HG03571 (cell line): ENCODE measurements around the gene PALB2.

Experiments
- ATAC-seq: cut with Tn5 transposase; IDR thresholded peaks from one replicate; pipeline ENCODE4 v1.9.1; 2021; ENCODE audit not compliant: unreplicated experiment

The PALB2 gene

GRCh38 chr16:23640931-23641765 lies at the start of gene PALB2, which contains the start of gene DCTN5:
Gene PALB2 (minus strand): TSS chr16:23641310. CDS start chr16:23641157, 153 bp downstream.
Gene DCTN5 (plus strand): TSS chr16:23641466. CDS start chr16:23641543, 77 bp downstream.
- peak; percentile 95 for ATAC-seq

GRCh38 chr16:23689442-23690187 lies 48.5 kb upstream of the PALB2 start:
- ATAC-seq, result no peak

GRCh38 chr16:23687034-23687808 lies 46.1 kb upstream of the PALB2 start:
- ATAC-seq, result no peak

GRCh38 chr16:23683487-23683886 lies 42.4 kb upstream of the PALB2 start:
- no peak for ATAC-seq

GRCh38 chr16:23682181-23682580 lies 41.1 kb upstream of the PALB2 start:
- ATAC-seq, result no peak

- no peak for ATAC-seq
Measured at GRCh38 chr16:23679986-23680336, 38.9 kb upstream of the PALB2 start.

GRCh38 chr16:23679274-23679985 lies 38.3 kb upstream of the PALB2 start:
- no peak for ATAC-seq

- peak; percentile 83 for ATAC-seq
Measured at GRCh38 chr16:23678430-23679273, 37.5 kb upstream of the PALB2 start, which contains the start of gene PLK1. Gene PLK1 (plus strand): TSS chr16:23678889. CDS start chr16:23678933, 44 bp downstream.

- no peak for ATAC-seq
Measured at GRCh38 chr16:23676924-23677480, 35.9 kb upstream of the PALB2 start.

- ATAC-seq, result no peak
Measured at GRCh38 chr16:23673971-23674614, 33.0 kb upstream of the PALB2 start.

GRCh38 chr16:23670137-23670776 lies 29.1 kb upstream of the PALB2 start:
- ATAC-seq, result peak; percentile 94

GRCh38 chr16:23668873-23669272 lies 27.8 kb upstream of the PALB2 start:
- ATAC-seq, result no peak

GRCh38 chr16:23668225-23668624 lies 27.1 kb upstream of the PALB2 start:
- ATAC-seq, result no peak

- no peak for ATAC-seq
Measured at GRCh38 chr16:23667355-23667659, 26.2 kb upstream of the PALB2 start.

- no peak for ATAC-seq
Measured at GRCh38 chr16:23666571-23667354, 25.7 kb upstream of the PALB2 start.

GRCh38 chr16:23663918-23664317 lies 22.8 kb upstream of the PALB2 start:
- no peak for ATAC-seq

GRCh38 chr16:23651943-23652468 lies 10.9 kb upstream of the PALB2 start:
- ATAC-seq, result peak; percentile 55
